GM12878 (cell line): ENCODE measurements around the gene PLA2G15. TPM values are rescaled to one million over a fixed set of nuclear protein-coding genes. Genes with fewer than 3 reads are reported as not detected.

Source experiments
- ATAC-seq: fragments of 200-7000 bp; cut with Tn5 transposase; 3 replicates; pipeline ENCODE4 v1.9.1; 2020; ENCODE audit warnings: mild to moderate bottlenecking, moderate library complexity
- BruUV-seq: library from RNA; stranded (reverse); fragments of 400-500 nt; replicated peaks from 2 replicates; lab custom pipeline; 2021; lab: Mats Ljungman, UMichigan
- CTCF ChIA-PET: fragments of 300-600 bp; sonication (Branson Sonifier 250); formaldehyde crosslinking; extraction: SDS; loops from one replicate; lab custom pipeline; 2021; ENCODE audit warnings: inconsistent platforms; lab: Yijun Ruan, JAX
- POLR2A ChIA-PET: fragments of 350-600 bp; formaldehyde crosslinking; extraction: SDS; loops from one replicate; lab custom pipeline; 2021; ENCODE audit warnings: inconsistent platforms; lab: Charles Lee
- RAD21 ChIA-PET: fragments of 300-600 bp; sonication (Branson Sonifier 250); formaldehyde crosslinking; loops from one replicate; lab custom pipeline; 2023; ENCODE audit warnings: antibody characterized with exemption; ENCODE audit not compliant: unreplicated experiment; lab: Charles Lee
- SMC1A ChIA-PET: fragments of 300-600 bp; sonication (Branson Sonifier 250); formaldehyde crosslinking; loops from one replicate; lab custom pipeline; 2023; ENCODE audit not compliant: unreplicated experiment, uncharacterized antibody; lab: Charles Lee
- DNase-seq: peaks from one replicate; pipeline ENCODE4 v3.0.0-alpha.2; 2011; ENCODE audit warnings: low read depth, low spot score
- FAIRE-seq: peaks from 3 replicates; lab custom pipeline; 2011; peaks lifted over from hg19 to GRCh38; lab: Jason Lieb, UNC
- H2AFZ ChIP-seq: 2 replicates; pipeline ENCODE4 v1.6.0; 2011; ENCODE audit warnings: low read depth, low read length, control low read depth; ENCODE audit not compliant: control insufficient read depth
- H3K27ac ChIP-seq: 2 replicates; pipeline ENCODE4 v1.5.1; 2011; ENCODE audit warnings: control low read depth; ENCODE audit not compliant: control insufficient read depth, insufficient read depth
- H3K27me3 ChIP-seq, 2 experiments: replicated peaks in 1 of 2; 2 replicates each; pipeline versions ENCODE4 v1.6.0 to v1.6.1; 2011; ENCODE audit warnings: low read length in 1 of 2; ENCODE audit not compliant: control insufficient read depth in 2 of 2, insufficient read depth in 2 of 2
- H3K36me3 ChIP-seq, 2 experiments: 2 replicates each; pipeline ENCODE4 v1.5.1; 2011; ENCODE audit warnings: low read length in 1 of 2; ENCODE audit not compliant: control insufficient read depth in 2 of 2, insufficient read depth in 2 of 2
- H3K4me1 ChIP-seq: 2 replicates; pipeline ENCODE4 v1.6.1; 2011; ENCODE audit warnings: mild to moderate bottlenecking, low read length, moderate library complexity, mixed read lengths; ENCODE audit not compliant: control insufficient read depth, insufficient read depth
- H3K4me2 ChIP-seq: 2 replicates; pipeline ENCODE4 v1.6.0; 2011; ENCODE audit warnings: control low read depth; ENCODE audit not compliant: control insufficient read depth, insufficient read depth
- H3K4me3 ChIP-seq: fragments of 200-600 bp; sonication (generic); 2 replicates; pipeline ENCODE4 v1.5.1; 2016
- H3K79me2 ChIP-seq: 2 replicates; pipeline ENCODE4 v1.6.0; 2011; ENCODE audit warnings: low read length; ENCODE audit not compliant: control insufficient read depth, insufficient read depth
- H3K9ac ChIP-seq: 2 replicates; pipeline ENCODE4 v1.8.0; 2011; ENCODE audit warnings: low read length, control low read depth, mixed read lengths; ENCODE audit not compliant: control insufficient read depth, insufficient read depth
- H3K9me3 ChIP-seq: replicated peaks from 3 replicates; pipeline ENCODE4 v1.5.1; 2011; ENCODE audit warnings: mild to moderate bottlenecking, low read length; ENCODE audit not compliant: control insufficient read depth, insufficient read depth
- H4K20me1 ChIP-seq: 2 replicates; pipeline ENCODE4 v1.6.0; 2011; ENCODE audit not compliant: control insufficient read depth, insufficient read depth
- CBX3 ChIP-seq: fragments of 200-600 bp; sonication (generic); IDR thresholded peaks from 2 replicates; pipeline ENCODE4 v1.6.1; 2016; ENCODE audit warnings: low read depth, borderline replicate concordance
- CBX5 ChIP-seq: sonication (generic); IDR thresholded peaks from 2 replicates; pipeline ENCODE4 v1.6.1; 2016; ENCODE audit warnings: low read depth, moderate library complexity, mild to moderate bottlenecking, inconsistent platforms
- EP300 ChIP-seq, 2 experiments: fragments of 150-350 bp in 1 of 2; IDR thresholded peaks; 2 replicates each; pipeline ENCODE4 v1.6.1; 2011 to 2012; ENCODE audit warnings: low read depth in 2 of 2, low read length in 2 of 2, borderline replicate concordance in 1 of 2, improper control_type of control experiment in 1 of 2, inconsistent platforms in 1 of 2; ENCODE audit not compliant: control insufficient read depth in 1 of 2
- HDAC2 ChIP-seq: fragments of 200-600 bp; sonication (generic); IDR thresholded peaks from 2 replicates; pipeline ENCODE4 v1.6.1; 2017
- MTA2 ChIP-seq: fragments of 450-650 bp; IDR thresholded peaks from 2 replicates; pipeline ENCODE4 v1.6.1; 2016; ENCODE audit warnings: low read depth, mild to moderate bottlenecking, moderate library complexity
- MTA3 ChIP-seq: IDR thresholded peaks from 2 replicates; pipeline ENCODE4 v1.6.1; 2012; ENCODE audit warnings: low read length, inconsistent platforms, borderline replicate concordance
- MXI1 ChIP-seq: fragments of 150-350 bp; IDR thresholded peaks from 2 replicates; pipeline ENCODE4 v1.6.1; 2011; ENCODE audit warnings: low read depth, mild to moderate bottlenecking, inconsistent platforms, low read length, improper control_type of control experiment
- MYC ChIP-seq: IDR thresholded peaks from 2 replicates; pipeline ENCODE4 v1.6.1; 2011; ENCODE audit warnings: mild to moderate bottlenecking, low read length, moderate library complexity, inconsistent platforms; ENCODE audit not compliant: insufficient read depth, insufficient replicate concordance, insufficient read length, severe bottlenecking
- RUNX3 ChIP-seq: IDR thresholded peaks from 2 replicates; pipeline ENCODE4 v1.6.1; 2012; ENCODE audit warnings: low read length, inconsistent platforms
- SIN3A ChIP-seq: IDR thresholded peaks from 2 replicates; pipeline ENCODE4 v1.6.1; 2012; ENCODE audit warnings: low read depth, low read length, improper control_type of control experiment
- TARDBP ChIP-seq: IDR thresholded peaks from 2 replicates; pipeline ENCODE4 v1.6.1; 2016; ENCODE audit warnings: borderline replicate concordance
- TBL1XR1 ChIP-seq: IDR thresholded peaks from 2 replicates; pipeline ENCODE4 v1.6.1; 2012; ENCODE audit warnings: low read depth, low read length, improper control_type of control experiment
- TCF12 ChIP-seq: IDR thresholded peaks from 2 replicates; pipeline ENCODE4 v1.6.1; 2011; ENCODE audit warnings: low read depth, mild to moderate bottlenecking, low read length
- TCF3 ChIP-seq: IDR thresholded peaks from 2 replicates; pipeline ENCODE4 v1.6.1; 2012; ENCODE audit warnings: low read depth, mild to moderate bottlenecking, low read length, borderline replicate concordance; ENCODE audit not compliant: insufficient read depth
- YBX1 ChIP-seq: fragments of 450-650 bp; IDR thresholded peaks from 2 replicates; pipeline ENCODE4 v1.6.1; 2016; ENCODE audit warnings: antibody characterized with exemption
- WGBS: methylation state at CpG from one replicate; pipeline ENCODE4 v1.1.6; 2016; ENCODE audit warnings: low lambda C conversion rate; ENCODE audit not compliant: insufficient replicate concordance, insufficient coverage; ENCODE audit errors: missing lambda C conversion rate; 5-methylcytosine and 5-hydroxymethylcytosine counted together
- in situ Hi-C: fragments of 300-500 bp; cut with MboI; formaldehyde crosslinking; loops from 9 replicates; pipeline ENCODE4 v1.14.3; 2018; ENCODE audit warnings: mixed read lengths
- intact Hi-C: fragments of 100-400 bp; cut with micrococcal nuclease; formaldehyde crosslinking; loops from one replicate; pipeline ENCODE4 v1.14.2; 2022; ENCODE audit not compliant: unreplicated experiment
- polyA plus RNA-seq, 11 experiments: library from polyadenylated mRNA; depleted of rRNA in 4 of 11; unstranded in 6 of 11; stranded (reverse) in 5 of 11; fragments of >200 nt; fragmentation: Nextera tagmentation in 4 of 11; fragmentation: Illumina TruSeq in 1 of 11; extraction: Ambion mirVana in 4 of 11; extraction: Trizol in 1 of 11; gene quantifications; 1 replicate in 1 of 11; 2 replicates in 10 of 11; pipeline versions ENCODE4 v1.2.1 to v1.2.3, GENCODE V29; 2011 to 2016; ENCODE audit warnings: inconsistent platforms in 2 of 11, missing spikeins in 2 of 11, low read depth in 1 of 11
- total RNA-seq, 4 experiments: library from RNA; depleted of rRNA in 3 of 4; stranded (reverse); fragments of >200 nt in 3 of 4; fragmentation: Illumina TruSeq in 1 of 4; extraction: Trizol in 1 of 4; gene quantifications; 2 replicates each; pipeline versions ENCODE4 v1.2.1 to v1.2.3, GENCODE V29; 2013 to 2021
- TF ChIP-seq, protein P1 (sequence below): IDR thresholded peaks from 2 replicates; pipeline ENCODE4 v1.6.1; 2012; ENCODE audit warnings: low read depth, low read length, improper control_type of control experiment
- TF ChIP-seq, protein P2 (sequence below): fragments of 450-650 bp; IDR thresholded peaks from 2 replicates; pipeline ENCODE4 v1.6.1; 2014; ENCODE audit warnings: mild to moderate bottlenecking
- TF ChIP-seq, protein P3 (sequence below): IDR thresholded peaks from 2 replicates; pipeline ENCODE4 v1.6.1; 2012; ENCODE audit warnings: low read length, inconsistent platforms

The PLA2G15 gene
- total and polyA plus RNA-seq, 10 of the 15 experiments (the other 5 are each of a cell fraction or from before 2014, with no cell fraction given) = 0.31 to 9.4 (median 6.8) TPM

- peak within 1 kb of the TSS; percentile 85 for H3K27ac ChIP-seq
- FAIRE-seq (no peak), ATAC-seq (peak; percentile 71), DNase-seq (no peak)
- intact Hi-C loops = loop anchor here (1.0 to 5.0 kb wide), 3 partner anchors 25 to 248 kb away; partner anchors contain the start of genes PRMT7 and SLC7A6OS
- no peaks in the 10 kb centered on the region for H3K9me3 ChIP-seq
- peaks cover 4 to 6% of the 10 kb centered on the region in 2 experiments; a peak in 3 of 4 replicates for H3K36me3 ChIP-seq
- RAD21 ChIA-PET = interaction anchor here (0.7 to 10.2 kb wide), 19 partner anchors 8 to 153 kb away, joined by 3 to 399 read pairs (median 4); partner anchors contain the start of genes PRMT7 and SLC7A6OS
- H3K4me3 ChIP-seq = peak within 1 kb of the TSS; percentile 87
- peak within 1 kb of the TSS; percentile 94 for H2AFZ ChIP-seq
- H3K4me2 ChIP-seq = peak within 1 kb of the TSS; percentile 82
- TSS peak; percentile 62 for BruUV-seq
- SMC1A ChIA-PET = interaction anchor here (0.8 to 18.5 kb wide), 17 partner anchors 14 to 206 kb away, joined by 3 to 253 read pairs (median 4); partner anchors contain the start of genes PRMT7 and SLC7A6OS
- CTCF ChIA-PET = interaction anchor here (0.6 to 9.0 kb wide), 26 partner anchors 8 to 531 kb away, joined by 3 to 747 read pairs (median 8); partner anchors contain the start of genes PLA2G15, PRMT7 and SLC7A6OS
- WGBS = under 1% methylated on average over 114 of the region's 123 CpGs
- no peaks in the 10 kb centered on the region for H3K27me3 ChIP-seq
- POLR2A ChIA-PET = interaction anchor here (0.5 to 4.7 kb wide), 16 partner anchors 8 to 405 kb away, joined by 3 to 58 read pairs (median 6); partner anchors contain the start of genes PRMT7 and SLC7A6OS
- in situ Hi-C loops = no loop called here
- H4K20me1 ChIP-seq = no peaks in the 10 kb centered on the region
- peak within 1 kb of the TSS; percentile 87 for H3K9ac ChIP-seq
- H3K79me2 ChIP-seq = peaks cover 58% of the 10 kb centered on the region
- peaks cover 18% of the 10 kb centered on the region for H3K4me1 ChIP-seq
- TF ChIP-seq, protein P1, sequence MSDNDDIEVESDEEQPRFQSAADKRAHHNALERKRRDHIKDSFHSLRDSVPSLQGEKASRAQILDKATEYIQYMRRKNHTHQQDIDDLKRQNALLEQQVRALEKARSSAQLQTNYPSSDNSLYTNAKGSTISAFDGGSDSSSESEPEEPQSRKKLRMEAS = 0 out of 2 replicates have a peak, but pooled peaks have one; percentile 47
- TF ChIP-seq MYC = peak; percentile 85
- TF ChIP-seq, protein P2, sequence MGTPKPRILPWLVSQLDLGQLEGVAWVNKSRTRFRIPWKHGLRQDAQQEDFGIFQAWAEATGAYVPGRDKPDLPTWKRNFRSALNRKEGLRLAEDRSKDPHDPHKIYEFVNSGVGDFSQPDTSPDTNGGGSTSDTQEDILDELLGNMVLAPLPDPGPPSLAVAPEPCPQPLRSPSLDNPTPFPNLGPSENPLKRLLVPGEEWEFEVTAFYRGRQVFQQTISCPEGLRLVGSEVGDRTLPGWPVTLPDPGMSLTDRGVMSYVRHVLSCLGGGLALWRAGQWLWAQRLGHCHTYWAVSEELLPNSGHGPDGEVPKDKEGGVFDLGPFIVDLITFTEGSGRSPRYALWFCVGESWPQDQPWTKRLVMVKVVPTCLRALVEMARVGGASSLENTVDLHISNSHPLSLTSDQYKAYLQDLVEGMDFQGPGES = no peak
- TF ChIP-seq RUNX3 = 0 out of 2 replicates have a peak, but pooled peaks have one; percentile 35
- 0 out of 2 replicates have a peak, but pooled peaks have one; percentile 8 for TF ChIP-seq TCF12
- TF ChIP-seq TCF3 = peak; percentile 45; the same call in 1 of the 2 replicates
- TF ChIP-seq CBX3 = no peak
- peak; percentile 4; the same call in 1 of the 2 replicates for TF ChIP-seq MXI1
- 0 out of 2 replicates have a peak, but pooled peaks have one; percentile 38 for TF ChIP-seq CBX5
- TF ChIP-seq EP300 (IDR thresholded peaks at IDR 0.05; ENCODE audit: borderline replicate concordance in 1 of 2, control insufficient read depth in 1 of 2, low read depth in 2 of 2, low read length in 2 of 2) = no peak
- 0 out of 2 replicates have a peak, but pooled peaks have one; percentile 14 for TF ChIP-seq TARDBP
- TF ChIP-seq SIN3A = peak; percentile 67
- TF ChIP-seq, protein P3, sequence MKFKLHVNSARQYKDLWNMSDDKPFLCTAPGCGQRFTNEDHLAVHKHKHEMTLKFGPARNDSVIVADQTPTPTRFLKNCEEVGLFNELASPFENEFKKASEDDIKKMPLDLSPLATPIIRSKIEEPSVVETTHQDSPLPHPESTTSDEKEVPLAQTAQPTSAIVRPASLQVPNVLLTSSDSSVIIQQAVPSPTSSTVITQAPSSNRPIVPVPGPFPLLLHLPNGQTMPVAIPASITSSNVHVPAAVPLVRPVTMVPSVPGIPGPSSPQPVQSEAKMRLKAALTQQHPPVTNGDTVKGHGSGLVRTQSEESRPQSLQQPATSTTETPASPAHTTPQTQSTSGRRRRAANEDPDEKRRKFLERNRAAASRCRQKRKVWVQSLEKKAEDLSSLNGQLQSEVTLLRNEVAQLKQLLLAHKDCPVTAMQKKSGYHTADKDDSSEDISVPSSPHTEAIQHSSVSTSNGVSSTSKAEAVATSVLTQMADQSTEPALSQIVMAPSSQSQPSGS = no peak
- TF ChIP-seq TBL1XR1 = no peak
- TF ChIP-seq MTA2 = no peak
- TF ChIP-seq MTA3 = no peak
- no peak for TF ChIP-seq HDAC2
- no peak for TF ChIP-seq YBX1
Measured at GRCh38 chr16:68264128-68265077, 19.2 kb downstream of the PLA2G15 start, which contains the start of gene SLC7A6. TSS of gene SLC7A6 (plus strand) at chr16:68264526. CDS start at chr16:68274727, 10,201 bp downstream.
